ENCODE data around the gene POFUT1.
"Not testable (repeated sequence)": the region's sequence is repeated elsewhere in the genome, so short reads cannot be mapped to it uniquely, and the experiment has no call there.

The POFUT1 gene

GRCh38 chr20:32236819-32237218 is 29.1 kb downstream of the POFUT1 start:
- no peak for DNase-seq

DNA sequence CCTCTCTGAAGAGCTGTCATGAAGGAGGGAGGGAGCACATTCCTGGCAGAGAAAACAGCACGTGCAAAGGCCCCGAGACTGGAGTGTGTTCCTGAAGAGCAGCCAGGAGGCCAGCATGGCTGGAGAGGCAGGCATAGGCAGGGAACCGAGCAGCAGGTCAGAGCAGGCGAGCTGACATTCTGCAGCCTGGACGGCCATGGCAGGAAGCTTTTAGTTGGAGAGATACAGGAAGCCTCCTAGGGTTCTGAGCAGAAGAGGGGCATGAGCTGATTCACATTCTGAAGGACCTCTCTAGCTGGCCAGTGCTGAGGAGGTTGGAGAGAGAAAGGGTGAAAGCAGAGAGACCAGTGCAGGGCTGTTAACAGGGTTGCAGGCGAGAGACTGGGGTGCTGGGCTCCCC is 29.7 kb downstream of the POFUT1 start:
- no peak for DNase-seq

GRCh38 chr20:32238483-32239425 is 31.1 kb downstream of the POFUT1 start:
- no peak for DNase-seq

GRCh38 chr20:32240205-32240604 is 32.5 kb downstream of the POFUT1 start:
- no peak for DNase-seq

GRCh38 chr20:32241807-32242206 is 34.1 kb downstream of the POFUT1 start:
- DNase-seq: no peak

DNA sequence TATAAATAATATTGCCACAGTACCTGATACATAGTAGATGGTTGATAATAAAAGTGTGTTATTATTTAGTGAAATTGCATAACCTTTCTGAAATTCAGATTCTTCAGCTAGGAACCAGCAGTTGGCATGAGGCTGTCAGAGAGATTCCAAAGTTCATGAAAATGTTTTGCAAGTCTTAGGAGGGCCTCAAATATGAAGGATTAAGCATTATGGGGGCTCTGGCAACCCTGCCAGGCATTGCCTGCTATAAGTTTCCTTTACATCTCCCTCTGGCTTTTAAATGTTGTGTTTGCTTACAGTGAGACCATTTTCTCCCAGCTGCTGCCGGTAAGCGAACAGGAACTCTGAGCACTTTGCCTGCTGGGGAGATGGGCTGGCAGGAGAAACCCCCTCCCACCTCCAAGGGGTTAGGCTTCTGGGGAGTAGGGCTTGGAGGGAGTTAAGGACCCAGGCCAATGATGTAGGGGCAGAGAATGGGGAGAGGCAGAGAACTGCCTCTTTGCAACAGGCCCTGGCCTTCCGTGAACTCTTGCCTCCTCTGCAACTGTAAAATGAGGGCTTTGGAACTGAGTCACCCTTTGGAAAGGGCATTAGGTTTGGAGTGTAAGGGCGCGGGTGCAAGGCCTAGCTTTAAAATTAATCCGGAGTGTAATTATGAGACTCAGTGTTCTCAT is 36.6 kb downstream of the POFUT1 start:
- no peak for DNase-seq

GRCh38 chr20:32244959-32245358 is 37.3 kb downstream of the POFUT1 start:
- no peak for DNase-seq

DNA sequence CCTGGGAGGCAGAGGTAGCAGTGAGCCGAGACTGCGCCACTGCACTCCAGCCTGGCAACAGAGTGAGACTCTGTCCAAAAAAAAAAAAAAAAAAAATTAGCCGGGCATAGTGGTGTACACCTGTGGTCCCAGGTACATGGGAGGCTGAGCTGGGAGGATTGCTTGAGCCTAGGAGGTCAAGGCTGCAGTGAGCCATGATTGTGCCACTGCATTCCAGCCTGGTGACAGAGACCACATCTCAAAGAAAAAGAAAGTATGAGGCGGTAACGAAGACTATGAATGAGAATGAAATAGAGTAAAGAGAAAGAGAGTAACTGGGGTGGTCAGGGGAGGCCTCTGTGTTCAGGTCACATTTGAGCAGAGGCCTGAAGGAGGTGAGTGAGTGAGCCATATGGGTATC is 38.5 kb downstream of the POFUT1 start:
- DNase-seq: not testable (repeated sequence)

DNA sequence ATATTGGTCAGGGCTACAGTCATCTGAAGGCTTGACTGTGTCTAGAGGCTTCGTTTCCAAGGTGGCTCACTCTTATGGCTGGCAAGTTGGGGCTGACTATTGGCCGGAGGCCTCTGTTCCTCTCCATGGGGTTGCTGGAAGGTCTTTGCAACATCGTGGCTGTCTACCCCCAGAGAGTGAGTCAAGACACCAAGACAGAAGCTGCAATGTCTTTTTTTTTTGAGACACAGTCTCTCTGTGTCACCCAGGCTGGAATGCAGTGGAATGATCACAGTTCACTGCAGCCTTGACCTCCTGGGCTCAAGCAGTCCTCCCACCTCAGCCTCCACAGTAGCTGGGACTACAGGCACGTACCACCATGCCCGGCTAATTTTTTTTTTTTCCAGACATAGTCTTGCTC is 40.4 kb downstream of the POFUT1 start:
- no peak for DNase-seq

- no peak for DNase-seq
Observed at GRCh38 chr20:32249030-32249738, 41.5 kb downstream of the POFUT1 start.

DNA sequence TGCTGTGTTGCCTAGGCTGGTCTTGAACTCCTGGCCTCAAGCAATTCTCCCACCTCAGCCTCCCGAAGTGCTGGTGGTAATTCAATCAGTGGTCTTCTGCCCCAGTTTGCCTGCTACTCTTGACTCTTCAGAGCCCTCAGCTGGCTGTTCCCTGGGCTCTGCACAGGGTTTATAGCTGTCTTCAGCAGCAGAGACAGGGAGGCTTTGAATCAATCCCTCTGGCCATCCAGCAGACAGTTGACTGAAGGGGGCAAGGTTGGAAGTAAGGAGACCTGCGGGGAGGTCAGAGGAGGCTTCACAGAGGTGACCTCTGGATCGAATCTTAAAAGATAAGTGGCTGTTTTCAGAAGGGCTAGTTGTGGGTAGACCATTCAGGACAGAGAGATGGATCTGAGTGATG is 43.8 kb downstream of the POFUT1 start:
- DNase-seq: no peak

DNA sequence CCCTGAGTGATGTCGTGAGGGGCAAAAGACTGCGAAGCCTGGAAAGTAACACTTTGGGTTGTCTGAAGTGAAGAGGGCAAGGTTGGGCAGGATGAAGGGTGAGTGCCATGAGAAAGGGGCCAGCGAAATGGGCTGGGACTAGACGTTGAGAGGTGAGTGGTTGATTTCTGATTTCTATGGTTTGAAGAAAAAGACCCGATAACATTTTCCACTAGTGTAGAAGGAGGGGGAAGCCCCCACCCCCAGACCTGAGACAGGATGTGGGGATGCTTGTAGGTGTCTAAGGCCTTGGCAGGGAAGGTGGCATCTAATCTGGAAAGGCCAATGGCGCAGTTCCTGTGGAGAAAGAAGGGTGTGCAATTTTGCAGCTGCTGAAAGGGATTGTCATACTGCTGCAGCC is 44.5 kb downstream of the POFUT1 start:
- DNase-seq: no peak

GRCh38 chr20:32260973-32261372 is 53.3 kb downstream of the POFUT1 start:
- not testable (repeated sequence) for DNase-seq

GRCh38 chr20:32261644-32262043 is 54.0 kb downstream of the POFUT1 start:
- DNase-seq: no peak

GRCh38 chr20:32263398-32263954 is 55.8 kb downstream of the POFUT1 start:
- no peak for DNase-seq

DNA sequence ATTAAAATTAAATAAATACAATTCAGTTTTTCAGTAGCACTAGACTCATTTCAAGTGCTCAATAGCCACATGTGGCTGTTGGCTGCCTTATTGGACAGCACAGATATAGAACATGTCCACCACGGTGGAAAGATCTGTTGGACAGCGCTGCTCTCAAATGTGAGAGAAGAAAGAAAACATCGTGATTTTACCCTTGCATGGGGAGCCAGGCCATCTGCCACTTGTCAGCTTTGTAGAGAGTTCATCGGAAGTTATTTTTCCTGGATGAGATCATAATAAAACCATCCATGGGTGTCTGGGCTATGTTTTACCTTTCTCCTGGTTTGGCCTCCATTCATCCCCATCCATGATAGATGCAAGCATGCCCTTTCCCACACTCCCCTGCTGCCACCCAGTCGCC is 63.9 kb downstream of the POFUT1 start:
- no peak for DNase-seq

GRCh38 chr20:32274359-32274758 is 66.7 kb downstream of the POFUT1 start:
- no peak for DNase-seq

DNA sequence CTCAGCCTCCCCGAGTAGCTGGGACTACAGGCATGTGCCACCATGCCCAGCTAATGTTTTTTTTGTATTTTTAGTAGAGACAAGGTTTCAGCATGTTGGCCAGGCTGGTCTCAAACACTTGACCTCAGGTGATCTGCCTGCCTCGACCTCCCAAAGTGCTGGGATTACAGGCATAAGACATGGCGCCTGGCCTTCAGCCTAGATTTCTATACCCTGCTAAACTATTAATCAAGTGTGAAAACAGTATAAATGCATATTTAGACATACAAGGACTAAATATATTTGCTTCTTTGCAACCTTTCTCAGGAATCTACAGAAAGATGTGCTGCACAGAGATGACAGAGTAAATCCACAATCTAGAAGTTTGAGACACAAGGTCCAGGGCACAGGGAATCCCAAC is 67.5 kb downstream of the POFUT1 start:
- not testable (repeated sequence) for DNase-seq

DNA sequence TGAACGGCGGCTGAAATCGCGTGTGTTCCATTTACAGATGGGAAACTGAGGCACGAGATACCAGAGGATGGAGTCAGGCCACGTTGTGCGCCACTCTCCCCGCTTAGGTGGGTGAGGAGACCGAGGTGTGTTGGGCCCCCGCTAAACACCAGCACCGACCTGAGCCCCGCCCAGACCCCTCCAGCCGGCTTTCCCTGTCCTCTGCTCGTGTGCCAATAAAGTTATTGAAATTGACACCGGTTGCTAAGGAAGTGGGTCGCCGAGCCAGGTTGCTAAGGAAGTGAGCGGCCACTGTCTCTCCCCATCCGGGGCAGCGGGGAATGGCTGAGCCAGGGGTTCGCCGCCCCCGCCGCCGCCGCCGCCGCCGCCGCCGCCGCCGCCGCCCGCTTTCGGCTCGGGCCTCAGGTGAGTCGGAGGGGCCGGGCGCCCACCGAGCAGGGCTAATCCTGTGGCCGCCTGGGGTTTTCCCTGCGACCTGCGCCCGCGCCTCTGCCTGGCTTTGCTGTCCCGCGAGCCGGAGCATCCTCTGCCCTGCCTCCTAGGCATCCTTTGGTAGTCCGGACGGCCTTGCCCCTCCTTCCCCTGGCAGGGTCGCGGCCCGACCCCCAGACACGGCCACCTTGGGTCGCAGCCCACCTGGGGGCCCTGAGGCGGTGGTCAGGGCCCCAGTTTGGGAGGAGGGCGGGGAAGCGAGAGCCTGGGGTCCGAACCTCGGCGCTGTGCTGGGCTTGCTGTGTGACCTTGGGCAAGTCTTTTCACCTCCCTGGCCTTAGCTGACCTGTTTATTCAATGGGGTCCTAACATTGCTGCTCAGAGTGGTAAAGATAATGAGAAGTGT is 69.9 kb downstream of the POFUT1 start, which contains the start of gene KIF3B:
Gene KIF3B, plus strand, starts transcription at position 291 of the 838 bp plus-strand sequence. CDS start 32,127 bp downstream, outside the sequence.
- DNase-seq: peak; percentile 87 to 90

- no peak for DNase-seq
Observed at GRCh38 chr20:32278199-32278643, 70.5 kb downstream of the POFUT1 start.

DNA sequence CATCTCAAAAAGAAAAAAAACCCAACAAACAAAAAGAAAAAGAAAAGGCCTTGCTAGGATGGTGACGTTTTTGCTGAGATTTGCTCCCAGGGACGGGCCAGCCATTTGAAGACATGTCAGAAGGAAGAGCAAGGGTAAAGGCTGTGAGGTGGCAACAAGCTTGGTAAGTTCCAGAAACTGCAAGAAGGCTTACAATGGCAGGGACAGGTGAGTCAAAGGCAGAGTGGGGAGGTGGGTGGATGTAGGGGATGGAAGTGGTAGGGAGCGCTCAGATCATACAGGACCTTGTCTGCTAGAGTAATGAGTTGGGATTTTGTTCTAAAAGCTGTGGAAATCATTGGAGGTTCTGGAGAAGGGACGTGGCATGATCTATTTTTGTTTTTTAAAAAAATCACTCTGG is 74.0 kb downstream of the POFUT1 start:
- DNase-seq: no peak

DNA sequence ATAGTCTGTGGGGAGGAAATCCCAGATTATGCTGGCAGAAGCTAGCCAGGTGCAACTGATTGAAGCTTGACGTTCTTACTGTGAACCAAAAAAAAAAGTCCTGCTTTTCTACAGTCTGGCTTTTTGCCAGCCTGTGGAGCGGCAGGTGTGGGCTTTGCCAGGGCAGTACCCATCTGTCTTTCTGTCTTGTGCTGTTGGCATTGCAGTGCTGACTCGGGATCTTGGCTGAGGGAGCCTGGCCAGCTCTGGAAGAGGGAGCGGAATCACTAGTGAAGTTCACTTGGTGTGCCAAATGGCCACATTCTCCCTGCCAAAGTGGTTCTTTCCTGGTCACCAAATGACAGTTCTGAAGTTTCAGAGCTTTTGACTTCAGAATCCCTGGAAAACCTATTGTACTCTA is 74.8 kb downstream of the POFUT1 start:
- no peak for DNase-seq

All from NCI-H1930 (cell line).